WERI-Rb-1 (cell line): Measurements from ENCODE around the gene KCNAB1.
A peak's percentile ranks its signal among the peaks of the same experiment; 100 is the strongest.

Experiments used
- DNase-seq: peaks from one replicate; pipeline ENCODE4 v3.0.0-alpha.2; 2020
- H3K27ac ChIP-seq: fragments of 250-450 bp; sonication (Bioruptor Pico); 2 replicates; pipeline ENCODE4 v1.5.1; 2020; ENCODE audit warnings: mild to moderate bottlenecking, moderate library complexity
- H3K27me3 ChIP-seq: fragments of 250-450 bp; sonication (Bioruptor Pico); 2 replicates; pipeline ENCODE4 v1.5.1; 2021; ENCODE audit warnings: mild to moderate bottlenecking, low read depth, moderate library complexity; ENCODE audit not compliant: insufficient read depth, severe bottlenecking
- H3K36me3 ChIP-seq: fragments of 250-450 bp; sonication (Bioruptor Pico); 2 replicates; pipeline ENCODE4 v1.5.1; 2020; ENCODE audit warnings: mild to moderate bottlenecking, moderate library complexity
- H3K4me3 ChIP-seq: 2 replicates; pipeline ENCODE4 v1.5.1; 2011; ENCODE audit warnings: low read depth, mild to moderate bottlenecking, control low read depth, low read length
- H3K9me3 ChIP-seq: fragments of 250-450 bp; sonication (Bioruptor Pico); 2 replicates; pipeline ENCODE4 v1.5.1; 2021; ENCODE audit warnings: mild to moderate bottlenecking, moderate library complexity; ENCODE audit not compliant: severe bottlenecking
- CTCF ChIP-seq: IDR thresholded peaks from 2 replicates; pipeline ENCODE4 v1.5.1; 2011; ENCODE audit warnings: low read depth, mild to moderate bottlenecking, control low read depth, inconsistent platforms, low read length

Gene KCNAB1

DNA sequence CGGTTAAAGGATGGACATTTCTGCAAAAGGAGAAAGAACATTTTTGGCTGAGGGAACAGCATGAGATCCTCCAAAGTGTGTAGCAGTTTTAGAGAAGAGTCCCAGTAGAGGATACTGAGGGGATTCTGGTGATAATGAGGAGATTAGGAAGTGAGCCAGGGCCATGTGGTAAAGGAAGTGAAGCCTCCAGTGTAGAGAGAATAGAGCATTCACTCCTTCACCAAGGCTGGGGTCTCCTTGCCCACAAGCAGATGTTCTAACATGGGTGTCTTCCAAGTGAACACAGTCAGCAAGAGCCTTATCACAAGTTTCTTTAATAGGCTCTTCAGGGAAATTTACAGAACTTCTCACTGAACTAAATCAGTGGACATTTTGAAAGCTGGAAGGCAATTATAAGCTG, 260.9 kb downstream of the KCNAB1 start:
- Histone ChIP-seq H3K36me3 (no peaks in the 10 kb centered on the region), H3K27ac (no peak overlapping the region), H3K9me3 (no peaks in the 10 kb centered on the region), H3K27me3 (peaks cover 18% of the 10 kb centered on the region), H3K4me3 (no peak overlapping the region)
- TF ChIP-seq CTCF: no peak
- DNase-seq: no peak

DNA sequence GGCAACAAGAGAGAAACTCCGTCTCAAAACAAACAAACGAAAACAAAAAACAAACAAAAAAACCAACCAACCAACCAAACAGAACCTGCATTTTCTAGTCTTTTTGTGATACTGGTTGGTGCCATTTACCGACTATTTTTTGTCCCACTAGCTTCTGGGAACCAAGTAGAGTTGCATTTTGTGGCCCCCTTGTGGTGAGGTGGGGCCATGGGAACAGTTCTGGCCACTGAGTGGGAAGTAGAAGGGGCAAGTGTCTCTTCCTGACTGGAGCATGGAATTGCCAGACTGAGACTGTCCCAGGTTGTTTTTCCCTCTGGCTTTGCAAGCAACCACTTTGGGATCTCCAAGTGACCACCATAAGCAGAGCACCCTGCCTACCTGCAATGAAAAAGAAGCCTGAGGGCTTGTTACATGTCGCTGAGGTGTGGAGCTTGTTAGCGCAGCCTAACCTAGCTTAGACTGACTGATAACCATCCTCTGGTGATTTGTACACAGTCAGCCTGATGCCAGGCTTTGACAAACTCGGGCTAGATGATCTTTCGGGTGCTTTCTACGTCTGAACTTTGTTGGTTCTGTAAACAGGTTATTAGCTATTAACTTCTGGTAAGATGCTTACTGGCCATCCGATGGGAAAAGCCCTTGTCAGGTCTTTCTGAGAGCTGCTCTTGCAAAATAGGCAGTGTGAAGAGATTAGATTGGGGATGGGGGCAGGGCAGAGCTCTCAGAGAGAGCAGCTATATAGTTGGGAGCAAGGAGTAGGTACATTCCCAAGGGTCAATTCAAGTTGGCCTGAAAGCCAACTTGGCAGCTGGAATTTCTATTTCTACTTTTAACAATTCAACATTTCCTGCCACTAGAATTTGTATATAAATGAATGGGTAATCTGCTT, 262.3 kb downstream of the KCNAB1 start:
- no peak overlapping the region for H3K4me3 ChIP-seq
- no peaks in the 10 kb centered on the region for H3K36me3 ChIP-seq
- no peaks in the 10 kb centered on the region for H3K9me3 ChIP-seq
- peak; percentile 77 for TF ChIP-seq CTCF
- peaks cover 18% of the 10 kb centered on the region for H3K27me3 ChIP-seq
- no peak overlapping the region for H3K27ac ChIP-seq
- DNase-seq: peak; percentile 52

GRCh38 chr3:156383441-156384025, 263.2 kb downstream of the KCNAB1 start:
- Histone ChIP-seq H3K4me3 (no peak overlapping the region), H3K27me3 (peaks cover 18% of the 10 kb centered on the region), H3K9me3 (no peaks in the 10 kb centered on the region), H3K36me3 (no peaks in the 10 kb centered on the region), H3K27ac (no peak overlapping the region)
- TF ChIP-seq CTCF: no peak
- DNase-seq: no peak

DNA sequence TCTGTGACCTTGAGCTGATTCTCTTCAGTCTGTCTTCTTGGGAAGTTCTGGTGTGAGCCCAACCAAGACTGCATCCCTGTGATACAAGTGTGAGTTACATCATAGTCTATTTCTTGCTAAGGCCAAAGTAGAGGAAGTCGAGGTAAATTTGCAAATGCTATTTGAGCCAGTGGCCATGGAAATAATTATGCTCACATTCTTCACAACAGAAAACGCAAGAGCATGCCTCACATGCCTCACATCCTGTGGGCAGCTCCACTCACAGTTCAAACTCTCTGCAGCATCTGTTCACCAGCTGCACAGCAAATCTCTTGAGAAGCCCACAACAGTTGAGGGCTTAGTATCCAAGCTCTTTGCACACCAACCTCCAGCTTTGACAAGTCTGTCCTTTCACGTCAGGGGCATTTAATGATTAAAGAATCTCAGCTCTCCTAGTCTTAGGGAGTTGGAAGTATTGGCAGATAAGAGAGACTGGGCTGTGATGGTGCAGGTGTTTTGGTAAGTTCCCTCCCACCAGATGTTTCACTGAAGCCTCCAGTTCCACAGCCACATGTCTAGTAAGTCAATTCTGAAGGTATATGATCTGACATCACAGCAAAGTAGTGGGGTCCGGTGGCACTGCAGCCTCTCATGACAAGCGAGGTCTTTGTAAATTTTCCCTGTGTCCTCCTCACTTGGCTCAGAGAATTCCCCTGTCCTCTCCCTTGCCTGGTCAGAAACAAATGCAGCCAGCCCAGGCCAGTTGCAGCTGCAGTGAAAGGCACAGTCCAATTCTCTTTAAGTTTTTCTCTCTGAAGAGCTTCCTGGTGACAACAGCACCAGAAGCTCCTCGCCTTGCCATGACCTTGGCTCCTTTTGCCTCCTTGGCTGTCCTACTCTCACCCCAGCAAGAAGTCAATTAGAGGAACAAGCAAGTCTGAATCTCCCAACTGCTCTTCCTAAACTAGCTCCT, 268.4 kb downstream of the KCNAB1 start:
- TF ChIP-seq CTCF: no peak
- Histone ChIP-seq H3K27me3 (peaks cover 8% of the 10 kb centered on the region), H3K4me3 (no peak overlapping the region), H3K36me3 (no peaks in the 10 kb centered on the region), H3K27ac (no peak overlapping the region), H3K9me3 (no peaks in the 10 kb centered on the region)
- no peak for DNase-seq

- Histone ChIP-seq H3K9me3 (no peaks in the 10 kb centered on the region), H3K4me3 (no peak overlapping the region), H3K36me3 (no peaks in the 10 kb centered on the region), H3K27ac (no peak overlapping the region), H3K27me3 (peaks cover 7% of the 10 kb centered on the region)
- no peak for TF ChIP-seq CTCF
- DNase-seq: no peak
Observed at GRCh38 chr3:156389449-156389950, 269.1 kb downstream of the KCNAB1 start.
